NCI-H2196 treated with DMSO at 0.1 percent for 48 hours (cell line): ENCODE results near the gene HOTAIR.

Source experiments
- DNase-seq: peaks from one replicate; lab custom pipeline; 2025; ENCODE audit not compliant: unreplicated experiment; lab: John Stamatoyannopoulos, UW

HOTAIR gene

GRCh38 chr12:53963005-53963404 is 11.7 kb downstream of the HOTAIR start:
- no peak for DNase-seq

- DNase-seq = no peak
These were observed 13.6 kb downstream of the HOTAIR start for GRCh38 chr12:53961025-53961761.

DNA sequence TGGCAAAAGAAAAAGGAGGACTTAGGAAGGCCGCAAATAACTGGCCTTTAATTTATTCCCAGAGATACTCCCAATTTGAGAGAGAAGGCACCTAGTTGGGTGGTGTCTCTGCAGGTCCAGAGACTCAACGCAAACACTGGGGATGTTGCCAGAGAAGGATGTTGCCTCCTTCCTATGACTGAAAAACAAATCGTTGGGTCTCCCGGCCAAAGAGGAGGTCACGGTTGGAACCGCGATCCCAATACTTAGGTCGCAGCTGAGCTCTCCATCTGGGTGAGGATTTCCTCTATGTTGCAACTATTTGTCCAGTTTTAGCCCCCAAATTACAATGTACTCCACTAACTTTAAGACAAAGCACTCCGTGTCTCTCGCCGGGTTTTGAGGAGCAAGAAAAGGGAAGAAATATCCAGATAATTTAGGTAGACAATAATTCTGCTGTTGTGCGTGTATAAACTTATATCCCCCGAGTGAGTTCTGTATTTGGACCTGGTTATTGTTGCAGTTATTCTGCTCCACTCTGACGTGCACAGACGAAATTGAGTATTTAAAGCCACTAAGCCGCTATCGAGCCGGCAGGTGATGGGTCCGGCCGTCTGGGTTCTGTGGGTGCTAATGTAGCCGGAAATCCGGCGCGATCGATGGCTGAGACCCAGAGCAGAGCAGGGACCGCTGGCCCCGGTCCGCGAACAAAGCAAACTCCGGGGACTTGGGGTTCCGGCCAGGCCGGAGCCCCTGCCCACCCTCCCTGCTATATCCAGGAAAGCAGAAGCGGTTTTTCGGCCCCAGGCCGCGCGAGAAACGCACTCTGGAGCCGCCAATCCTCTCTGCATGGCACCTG is 14.3 kb downstream of the HOTAIR start:
- no peak for DNase-seq

- DNase-seq = no peak
These were observed 15.4 kb downstream of the HOTAIR start for GRCh38 chr12:53959314-53959713.

GRCh38 chr12:53958128-53958527 is 16.6 kb downstream of the HOTAIR start:
- no peak for DNase-seq

GRCh38 chr12:53956914-53957536 is 17.7 kb downstream of the HOTAIR start:
- no peak for DNase-seq

GRCh38 chr12:53956251-53956887 is 18.4 kb downstream of the HOTAIR start:
- DNase-seq = no peak

- DNase-seq = no peak
These were observed 18.9 kb downstream of the HOTAIR start for GRCh38 chr12:53955776-53956250.

DNA sequence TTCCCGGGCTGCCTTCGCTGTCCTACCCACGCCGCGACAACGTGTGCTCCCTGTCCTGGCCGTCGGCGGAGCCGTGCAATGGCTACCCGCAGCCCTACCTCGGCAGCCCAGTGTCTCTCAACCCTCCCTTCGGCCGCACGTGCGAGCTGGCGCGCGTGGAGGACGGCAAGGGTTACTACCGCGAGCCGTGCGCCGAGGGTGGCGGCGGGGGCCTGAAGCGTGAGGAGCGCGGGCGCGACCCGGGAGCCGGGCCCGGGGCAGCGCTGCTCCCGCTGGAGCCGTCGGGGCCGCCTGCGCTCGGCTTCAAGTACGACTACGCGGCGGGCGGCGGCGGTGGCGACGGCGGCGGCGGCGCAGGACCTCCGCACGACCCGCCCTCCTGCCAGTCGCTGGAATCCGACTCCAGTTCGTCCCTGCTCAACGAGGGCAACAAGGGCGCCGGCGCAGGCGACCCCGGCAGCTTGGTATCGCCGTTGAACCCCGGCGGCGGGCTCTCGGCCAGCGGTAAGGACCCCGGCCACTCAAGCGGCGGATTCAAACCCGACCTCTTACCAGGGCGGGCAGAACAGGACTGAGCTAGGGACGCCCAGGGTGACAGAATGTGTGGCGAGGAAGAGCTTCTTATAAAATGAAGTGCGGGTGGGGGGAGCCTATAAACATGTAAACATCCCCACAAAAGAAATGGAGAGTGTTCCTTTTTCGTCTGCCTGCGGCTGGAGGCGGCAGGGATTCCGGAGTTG is 19.5 kb downstream of the HOTAIR start:
- DNase-seq = no peak

DNA sequence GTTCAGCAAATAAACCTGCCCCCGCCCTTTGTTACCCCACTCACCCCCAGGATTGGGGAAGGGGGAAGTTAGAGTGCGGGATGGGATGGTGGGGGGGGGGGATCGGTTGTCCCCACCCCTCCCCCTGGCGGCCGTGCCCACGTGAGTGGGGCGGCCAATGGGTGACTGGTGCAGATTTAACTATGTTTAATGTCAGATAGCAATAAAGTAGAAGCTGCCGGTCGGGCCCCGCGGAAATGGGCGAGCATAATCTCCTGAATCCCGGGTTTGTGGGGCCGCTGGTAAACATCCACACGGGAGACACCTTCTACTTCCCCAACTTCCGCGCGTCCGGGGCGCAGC is 20.1 kb downstream of the HOTAIR start, which contains the start of gene HOXC12:
Gene HOXC12 (plus strand): TSS at position 210 of the 342 bp plus-strand sequence. CDS start 27 bp downstream, at position 237.
- no peak for DNase-seq

DNA sequence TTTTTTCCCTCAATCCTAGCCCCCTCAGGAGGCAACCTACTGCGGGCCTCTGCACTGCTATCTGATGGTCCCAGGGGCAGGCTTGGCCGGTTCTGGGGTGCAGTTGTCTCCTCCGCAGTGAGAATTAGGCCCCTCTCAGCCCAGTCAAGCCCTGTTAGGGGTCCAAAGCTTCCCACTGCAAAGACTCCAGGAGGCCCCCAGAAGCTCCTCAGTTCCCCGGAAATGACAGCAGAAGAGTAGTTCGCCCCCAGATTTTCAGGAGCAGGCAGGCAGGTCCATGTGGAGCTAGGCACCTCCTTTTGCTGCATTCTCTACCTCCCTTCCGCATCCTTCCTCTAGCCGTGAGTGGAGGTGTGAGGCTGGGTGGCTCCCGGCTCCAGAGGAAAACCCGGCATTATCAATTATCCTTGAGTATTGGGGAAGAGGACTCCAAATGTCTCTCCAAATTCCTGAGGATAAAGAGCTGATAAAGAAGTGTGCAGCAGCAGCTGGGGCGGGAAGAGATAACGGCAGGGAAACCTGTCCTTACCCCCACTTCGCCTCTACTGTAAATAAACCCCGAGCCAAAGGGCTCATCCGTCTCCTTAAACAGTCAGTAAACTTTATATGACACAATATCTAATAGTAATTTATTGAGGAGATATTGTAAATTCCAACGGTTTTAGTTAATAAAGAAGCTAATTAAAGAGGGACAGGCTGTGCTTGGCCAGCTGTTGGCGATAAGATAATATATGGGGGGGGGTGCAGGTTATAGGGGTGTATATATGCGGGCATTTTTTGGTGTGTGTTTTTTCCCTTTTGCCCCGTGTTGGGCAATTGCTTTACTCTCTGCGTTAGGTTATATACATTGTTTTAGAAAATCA is 20.7 kb downstream of the HOTAIR start:
- no peak for DNase-seq

- DNase-seq = no peak
These were observed 21.7 kb downstream of the HOTAIR start for GRCh38 chr12:53952871-53953734.

GRCh38 chr12:53952335-53952694 is 22.4 kb downstream of the HOTAIR start:
- no peak for DNase-seq

GRCh38 chr12:53951577-53952334 is 23.0 kb downstream of the HOTAIR start:
- no peak for DNase-seq

GRCh38 chr12:53950789-53951576 is 23.8 kb downstream of the HOTAIR start:
- DNase-seq = no peak

DNA sequence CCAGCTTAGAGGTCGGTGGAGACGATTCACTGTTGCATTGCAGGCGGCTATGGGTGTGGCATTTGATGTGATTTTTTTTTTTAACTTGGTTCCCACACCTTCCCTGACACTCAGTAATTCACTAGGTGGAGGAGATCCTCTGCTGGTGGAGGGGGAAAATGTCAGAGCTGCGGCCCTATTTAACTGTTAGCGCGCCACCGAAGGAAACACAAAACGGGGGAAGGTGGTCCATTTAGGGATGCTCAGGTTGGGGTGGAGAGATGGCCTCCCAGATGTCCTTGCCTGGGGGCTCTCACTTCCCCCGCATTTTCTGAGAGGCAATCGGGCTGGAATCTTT is 24.3 kb downstream of the HOTAIR start:
- DNase-seq = no peak
